CD4-positive, alpha-beta T cell treated with Interleukin-6 for 4 hours (primary cell): ENCODE data around the gene SSU72.

Experiments used
- DNase-seq: peaks from one replicate; pipeline ENCODE4 v3.0.0-alpha.2; 2020; ENCODE audit warnings: mixed read lengths

Gene SSU72

GRCh38 chr1:1574721-1575537 is at the start of gene SSU72:
Gene SSU72 (minus strand): TSS chr1:1574863. CDS start chr1:1574557, 306 bp downstream.
- peak; percentile 92 for DNase-seq

DNA sequence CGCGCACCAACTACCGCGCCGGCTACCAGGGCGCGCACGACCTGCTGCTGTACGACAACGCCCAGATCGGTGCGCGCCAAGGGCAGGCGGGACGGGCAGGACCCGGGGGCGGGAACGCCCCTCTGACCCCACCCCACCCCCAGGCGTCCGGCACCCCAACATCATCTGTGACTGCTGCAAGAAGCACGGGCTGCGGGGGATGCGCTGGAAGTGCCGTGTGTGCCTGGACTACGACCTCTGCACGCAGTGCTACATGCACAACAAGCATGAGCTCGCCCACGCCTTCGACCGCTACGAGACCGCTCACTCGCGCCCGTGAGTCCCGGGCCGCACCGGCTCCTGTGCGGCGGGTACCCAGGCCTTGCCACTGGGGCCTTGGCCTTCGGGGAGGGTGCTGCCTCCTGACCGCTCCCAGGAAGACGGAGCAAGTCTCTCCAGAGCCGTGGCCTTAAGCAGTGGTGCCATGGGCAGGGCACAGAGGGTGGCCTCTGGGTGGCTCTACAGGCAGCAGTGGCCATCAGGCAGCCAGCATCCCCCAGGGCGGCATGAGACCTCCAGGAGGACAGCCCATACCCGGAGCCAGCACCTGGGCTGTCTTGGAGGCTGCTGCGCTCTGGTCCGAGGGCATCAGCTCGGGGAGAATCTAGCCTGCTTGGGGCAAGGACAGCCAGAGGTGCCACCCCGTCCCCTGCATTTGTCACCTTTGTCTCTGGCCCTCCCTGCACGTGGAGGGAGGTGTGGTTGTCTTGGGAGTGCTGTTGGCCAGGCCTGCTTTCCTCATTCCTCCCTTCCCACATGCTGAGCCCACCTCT is 49.2 kb upstream of the SSU72 start:
- no peak for DNase-seq

DNA sequence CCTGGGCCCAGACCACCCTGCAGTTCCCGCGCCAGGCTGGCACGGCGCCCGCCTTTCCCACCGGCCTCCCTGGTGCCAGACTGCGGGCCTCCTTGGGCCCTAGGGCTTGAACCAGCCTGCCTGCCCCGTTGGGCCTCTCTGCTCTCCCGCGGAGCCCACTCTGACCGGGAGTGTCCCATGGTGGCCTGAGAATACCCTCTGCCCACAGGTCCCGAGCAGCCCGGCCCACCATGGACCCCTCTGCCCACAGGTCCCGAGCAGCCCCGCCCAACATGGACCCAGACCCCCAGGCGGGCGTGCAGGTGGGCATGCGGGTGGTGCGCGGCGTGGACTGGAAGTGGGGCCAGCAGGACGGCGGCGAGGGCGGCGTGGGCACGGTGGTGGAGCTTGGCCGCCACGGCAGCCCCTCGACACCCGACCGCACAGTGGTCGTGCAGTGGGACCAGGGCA is 48.5 kb upstream of the SSU72 start:
- DNase-seq: no peak

- DNase-seq: no peak
Observed at GRCh38 chr1:1622788-1623094, 48.1 kb upstream of the SSU72 start.

DNA sequence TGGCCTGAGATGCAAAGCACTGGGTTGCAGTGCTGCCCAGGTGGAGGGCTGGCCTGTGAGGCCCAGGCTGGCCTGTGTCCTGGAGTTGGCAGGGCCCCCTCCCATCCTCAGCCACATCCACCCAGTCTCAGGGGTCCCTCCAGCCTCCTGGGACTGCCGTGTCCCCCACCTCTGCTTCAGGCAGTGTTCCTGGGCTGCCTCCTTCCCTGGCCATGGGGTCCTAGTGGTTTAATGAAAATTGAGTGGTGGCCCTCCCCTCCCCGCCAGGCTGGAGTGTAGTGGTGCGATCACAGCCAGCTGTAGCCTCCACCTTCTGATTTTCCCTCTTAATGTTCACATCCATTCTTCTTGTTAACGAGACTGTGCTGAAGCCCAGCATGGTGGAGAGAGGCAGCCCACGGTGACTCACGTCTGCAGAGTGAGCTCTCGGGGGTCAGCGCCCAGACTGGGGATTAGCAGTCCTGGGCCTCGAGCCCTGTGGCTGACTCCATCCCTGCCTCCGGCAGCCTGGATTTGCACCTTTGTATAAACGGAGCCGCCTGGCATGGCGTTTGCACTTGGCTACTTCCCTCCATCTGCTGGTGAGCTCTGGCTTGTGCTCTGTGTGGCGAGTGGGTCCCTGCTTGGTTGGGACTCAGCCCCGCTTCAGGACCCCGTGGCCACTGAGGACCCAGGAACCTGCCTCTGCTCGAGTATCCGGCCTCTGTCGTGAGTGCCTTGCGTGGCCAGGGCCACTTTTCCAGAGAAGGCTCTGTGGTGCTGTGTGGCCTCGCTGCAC is 47.5 kb upstream of the SSU72 start:
- DNase-seq: no peak

- no peak for DNase-seq
Observed at GRCh38 chr1:1621173-1622009, 46.7 kb upstream of the SSU72 start.

GRCh38 chr1:1620433-1621139 is 45.9 kb upstream of the SSU72 start:
- no peak for DNase-seq

- DNase-seq: no peak
Observed at GRCh38 chr1:1619917-1620361, 45.3 kb upstream of the SSU72 start.

- DNase-seq: no peak
Observed at GRCh38 chr1:1618396-1619068, 43.9 kb upstream of the SSU72 start.

DNA sequence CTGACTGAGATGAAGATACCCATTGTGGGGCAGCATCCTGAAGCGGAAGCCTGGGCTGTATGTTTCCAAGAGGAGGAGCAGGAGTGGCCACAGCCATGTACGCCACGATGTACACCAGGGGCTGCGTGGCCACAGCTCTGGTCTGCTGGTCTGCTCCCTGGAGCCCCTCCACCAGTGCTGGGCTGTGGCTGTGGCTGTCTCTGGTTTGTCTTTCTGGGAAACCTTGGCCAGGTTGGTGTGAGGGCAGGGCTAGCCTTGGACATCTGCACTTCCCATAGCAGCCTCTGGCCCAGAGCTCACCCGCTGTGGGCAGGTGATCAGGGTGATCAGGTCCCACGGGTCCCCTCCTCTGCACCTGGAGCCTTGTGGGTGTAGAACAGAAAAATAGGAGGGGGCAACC is 43.3 kb upstream of the SSU72 start:
- no peak for DNase-seq

DNA sequence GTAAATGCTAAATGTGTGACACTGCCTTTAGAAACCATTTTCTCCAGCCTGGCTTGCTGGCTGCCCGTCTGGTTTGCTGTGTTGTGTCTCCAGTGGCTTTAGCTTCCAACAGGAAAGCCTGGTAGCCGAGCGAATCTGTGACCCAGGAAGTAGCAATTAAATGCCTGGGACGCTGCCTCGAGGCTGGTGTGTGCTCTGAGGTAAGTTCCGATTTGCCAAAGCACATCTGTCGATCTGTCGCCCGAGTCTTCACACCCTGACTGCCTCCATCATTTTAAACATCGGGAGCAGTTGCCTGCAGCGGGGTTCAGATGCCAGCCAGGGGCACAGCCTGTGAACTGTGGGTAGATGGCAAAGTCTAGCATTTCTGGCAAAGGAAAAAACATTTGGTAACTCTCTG is 42.9 kb upstream of the SSU72 start:
- DNase-seq: no peak

- DNase-seq: no peak
Observed at GRCh38 chr1:1616838-1617237, 42.2 kb upstream of the SSU72 start.

DNA sequence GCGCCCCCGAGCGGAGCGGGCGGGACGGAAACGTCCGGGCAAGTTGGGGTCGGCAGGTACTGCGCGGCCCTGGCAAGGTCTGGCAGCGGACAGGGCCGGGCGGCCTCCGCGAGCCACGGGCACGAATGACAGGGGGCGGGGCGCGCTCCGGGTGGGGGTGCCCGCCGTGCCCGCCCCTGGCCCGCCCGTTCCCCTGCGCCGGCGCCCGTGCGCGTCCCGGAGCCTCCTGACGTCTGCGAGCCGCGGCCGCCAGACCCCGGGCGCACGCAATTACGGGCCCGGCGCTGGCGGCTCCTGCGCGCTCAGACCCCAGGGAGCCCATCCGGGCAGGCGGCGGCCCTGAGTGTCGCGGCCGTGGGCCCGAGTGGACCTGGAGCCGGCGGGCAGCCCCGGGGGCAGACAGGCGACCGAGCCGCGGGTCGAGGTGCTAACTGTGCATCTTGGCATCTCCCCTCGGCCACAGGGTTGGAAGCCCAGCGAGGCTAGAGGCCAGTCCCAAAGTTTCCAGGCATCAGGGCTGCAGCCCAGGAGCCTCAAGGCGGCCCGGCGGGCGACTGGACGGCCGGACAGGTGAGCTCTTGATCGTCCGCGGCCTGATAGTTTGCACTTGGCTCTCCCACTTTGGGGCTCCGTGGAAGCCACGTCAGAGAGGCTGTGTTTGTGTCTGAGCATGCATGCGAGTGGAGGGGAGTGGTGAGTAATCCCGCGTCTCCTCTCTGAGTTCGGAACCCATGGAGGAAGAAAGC is 41.6 kb upstream of the SSU72 start:
- DNase-seq: peak; percentile 57

GRCh38 chr1:1615256-1616044 is 40.8 kb upstream of the SSU72 start, which contains the start of gene MIB2:
Gene MIB2 (plus strand): TSS chr1:1615500. CDS start chr1:1623453, 7,953 bp downstream.
- DNase-seq: peak; percentile 97

GRCh38 chr1:1614954-1615255 is 40.2 kb upstream of the SSU72 start:
- DNase-seq: no peak

- peak; percentile 62 for DNase-seq
Observed at GRCh38 chr1:1614204-1614953, 39.7 kb upstream of the SSU72 start.

DNA sequence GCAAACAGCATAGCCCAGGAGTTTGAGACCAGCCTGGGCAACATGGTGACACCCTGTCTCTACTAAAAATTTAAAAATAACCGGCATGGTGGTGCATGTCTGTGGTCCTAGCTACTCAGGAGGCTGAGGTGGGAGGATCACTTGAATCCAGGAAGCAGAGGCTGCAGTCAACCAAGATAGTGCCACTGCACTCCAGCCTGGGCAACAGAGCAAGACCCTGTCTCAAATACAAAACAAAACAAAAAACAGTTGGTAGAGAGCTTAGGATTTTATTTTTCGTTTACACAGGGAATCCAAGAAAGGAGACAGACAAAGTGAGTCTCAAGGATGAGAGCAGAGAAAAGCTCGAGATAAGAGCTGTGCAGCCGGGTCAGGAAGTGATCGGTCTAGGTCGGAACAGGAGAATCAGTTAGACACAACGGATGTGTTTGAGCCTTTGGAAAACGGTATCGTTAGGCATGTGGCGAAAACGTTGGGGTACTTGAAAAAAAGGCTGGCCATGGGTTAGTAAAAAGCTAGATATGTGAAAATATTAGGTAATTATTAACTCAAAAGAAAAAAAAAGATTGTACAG is 38.9 kb upstream of the SSU72 start:
- DNase-seq: no peak

DNA sequence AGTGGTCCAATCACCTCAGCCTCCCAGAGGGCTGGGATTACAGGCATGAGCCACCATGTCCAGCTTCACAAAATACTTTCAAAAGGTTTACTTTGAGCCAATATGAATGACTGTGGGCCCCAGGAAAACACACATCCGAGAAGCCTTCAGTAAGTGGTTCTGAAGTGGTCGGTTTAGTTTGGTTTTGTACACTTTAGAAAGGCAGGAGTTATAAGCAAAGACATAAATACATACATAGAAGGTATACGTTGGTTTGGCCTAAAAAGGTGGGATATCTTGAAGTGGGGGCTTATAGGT is 37.4 kb upstream of the SSU72 start:
- no peak for DNase-seq

DNA sequence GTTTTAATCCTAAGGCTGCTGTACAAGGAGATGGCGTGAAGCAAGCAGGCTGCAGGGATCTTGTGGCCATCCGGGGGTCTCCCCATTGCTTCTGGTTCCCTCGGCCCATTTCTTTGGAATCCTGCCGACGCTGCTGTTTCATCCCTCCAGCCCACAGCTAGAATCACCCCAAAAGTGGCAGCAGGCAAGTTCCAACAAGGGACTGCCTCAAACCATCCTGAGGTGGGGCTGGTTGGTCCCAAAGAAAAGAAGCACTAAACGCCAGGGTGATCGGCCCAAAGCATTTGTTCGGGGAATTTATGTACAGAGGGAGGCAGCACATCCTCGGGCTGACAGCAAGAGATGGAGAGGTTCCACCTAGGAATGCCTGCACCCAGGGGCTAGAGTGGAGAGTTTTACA is 36.1 kb upstream of the SSU72 start:
- DNase-seq: no peak
